MM.1S (cell line): ENCODE measurements around the gene VPS35L.
A peak's percentile ranks its signal among the peaks of the same experiment; 100 is the strongest.

ENCODE experiments used
- DNase-seq: peaks from one replicate; pipeline ENCODE4 v3.0.0-alpha.2; 2015
- H2AFZ ChIP-seq: fragments of 300-600 bp; sonication (generic); 2 replicates; pipeline ENCODE4 v1.6.0; 2016; ENCODE audit warnings: antibody characterized with exemption, low read length
- H3F3A ChIP-seq: fragments of 300-600 bp; sonication (generic); 2 replicates; pipeline ENCODE4 v1.6.1; 2016; ENCODE audit warnings: mild to moderate bottlenecking, antibody characterized with exemption, low read length, moderate library complexity, mixed read lengths; ENCODE audit not compliant: insufficient read depth
- H3K27ac ChIP-seq: fragments of 300-600 bp; sonication (generic); 2 replicates; pipeline ENCODE4 v1.5.1; 2016; ENCODE audit warnings: mild to moderate bottlenecking, low read length
- H3K27me3 ChIP-seq: fragments of 300-600 bp; sonication (generic); replicated peaks from 2 replicates; pipeline ENCODE4 v1.6.0; 2016; ENCODE audit warnings: low read length; ENCODE audit not compliant: insufficient read depth
- H3K36me3 ChIP-seq: fragments of 300-600 bp; sonication (generic); replicated peaks from 2 replicates; pipeline ENCODE4 v1.6.1; 2016; ENCODE audit warnings: mild to moderate bottlenecking, low read length, mixed read lengths; ENCODE audit not compliant: insufficient read depth
- H3K4me1 ChIP-seq: fragments of 300-600 bp; sonication (generic); 2 replicates; pipeline ENCODE4 v1.6.1; 2016; ENCODE audit warnings: low read length, mixed read lengths
- H3K4me2 ChIP-seq: fragments of 300-600 bp; sonication (generic); 2 replicates; pipeline ENCODE4 v1.6.0; 2016; ENCODE audit warnings: low read depth, low read length
- H3K4me3 ChIP-seq: fragments of 300-600 bp; sonication (generic); 2 replicates; pipeline ENCODE4 v1.5.1; 2016; ENCODE audit warnings: low read length, mixed read lengths
- H3K79me2 ChIP-seq: fragments of 300-600 bp; sonication (generic); 2 replicates; pipeline ENCODE4 v1.6.1; 2016; ENCODE audit warnings: mixed run types, low read length, mixed read lengths
- H3K9ac ChIP-seq: fragments of 300-600 bp; sonication (generic); 2 replicates; pipeline ENCODE4 v1.6.1; 2016; ENCODE audit warnings: low read length, mixed read lengths
- H3K9me2 ChIP-seq: fragments of 300-600 bp; sonication (generic); replicated peaks from 2 replicates; pipeline ENCODE4 v1.6.1; 2016; ENCODE audit warnings: mild to moderate bottlenecking, low read length, mixed read lengths; ENCODE audit not compliant: insufficient read depth
- H3K9me3 ChIP-seq: fragments of 300-600 bp; sonication (generic); replicated peaks from 2 replicates; pipeline ENCODE4 v1.6.1; 2016; ENCODE audit warnings: mild to moderate bottlenecking, low read length, mixed read lengths; ENCODE audit not compliant: insufficient read depth
- H4K20me1 ChIP-seq: fragments of 300-600 bp; sonication (generic); 2 replicates; pipeline ENCODE4 v1.6.1; 2016; ENCODE audit warnings: mild to moderate bottlenecking, low read length, moderate library complexity, mixed read lengths; ENCODE audit not compliant: insufficient read depth
- EZH2 ChIP-seq: fragments of 300-600 bp; sonication (generic); optimal IDR thresholded peaks from 2 replicates; pipeline ENCODE3; 2017; ENCODE audit warnings: low read depth, mild to moderate bottlenecking, antibody characterized with exemption, low read length, mixed read lengths
- EZH2phosphoT487 ChIP-seq: fragments of 300-600 bp; sonication (generic); IDR thresholded peaks from 2 replicates; pipeline ENCODE4 v1.6.1; 2018; ENCODE audit warnings: antibody characterized with exemption, low read length
- TF ChIP-seq, protein P1 (sequence below): fragments of 300-600 bp; sonication (generic); IDR thresholded peaks from 2 replicates; pipeline ENCODE4 v1.5.1; 2016; ENCODE audit warnings: antibody characterized with exemption, low read length, mixed read lengths

Gene VPS35L

GRCh38 chr16:19599968-19600716 is 44.6 kb downstream of the VPS35L start:
- no peak for DNase-seq
- no peak overlapping the region for H2AFZ ChIP-seq

DNA sequence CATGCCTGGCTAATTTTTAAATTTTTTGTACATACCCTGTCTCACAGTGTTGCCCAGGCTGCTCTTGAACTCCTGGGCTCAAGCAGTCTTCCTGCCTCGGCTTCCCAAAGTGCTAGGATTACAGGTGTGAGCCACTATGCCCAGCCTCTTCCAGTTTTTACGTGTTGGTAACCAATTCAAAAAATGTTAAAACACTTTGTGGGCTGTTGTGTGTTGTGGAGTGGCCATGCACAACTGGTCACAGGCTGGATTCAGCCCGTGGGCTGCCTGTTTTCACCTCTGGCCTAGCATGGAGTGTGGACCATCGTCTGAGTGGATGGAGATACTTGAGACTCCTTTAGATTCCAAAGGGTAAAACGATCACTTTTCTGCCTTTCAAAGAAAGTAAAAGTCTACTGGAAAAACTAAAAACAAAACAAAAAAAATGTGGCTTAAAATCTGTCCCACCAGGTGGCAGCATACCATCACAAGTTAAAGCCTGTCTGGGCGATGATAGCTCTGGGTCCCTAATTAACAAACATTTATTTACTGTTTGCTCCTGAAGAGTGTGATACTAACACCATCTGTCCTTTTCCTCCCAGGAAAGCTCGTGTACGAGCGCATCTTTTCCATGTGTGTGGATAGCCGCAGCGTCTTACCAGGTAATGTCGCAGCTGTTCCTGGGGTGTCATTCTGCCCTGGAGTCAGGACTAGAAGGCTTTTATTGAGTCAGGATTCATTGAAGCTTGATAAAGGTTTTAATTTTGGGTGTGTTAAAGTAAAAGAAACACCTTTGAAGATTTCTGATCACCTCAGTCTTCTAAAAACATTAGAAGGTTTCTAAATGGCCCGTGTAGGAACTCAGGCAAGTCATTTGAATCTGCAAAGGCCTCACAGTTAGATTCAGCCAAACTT is 45.8 kb downstream of the VPS35L start:
- H3K9me3 ChIP-seq: no peaks in the 10 kb centered on the region
- peak overlapping the region; percentile 8; the same call in 1 of the 2 replicates for H2AFZ ChIP-seq
- H3K79me2 ChIP-seq: no peaks in the 10 kb centered on the region
- no peaks in the 10 kb centered on the region for H3F3A ChIP-seq
- no peaks in the 10 kb centered on the region for H3K4me1 ChIP-seq
- TF ChIP-seq EZH2 (no peak), EZH2phosphoT487 (no peak)
- TF ChIP-seq, protein P1, sequence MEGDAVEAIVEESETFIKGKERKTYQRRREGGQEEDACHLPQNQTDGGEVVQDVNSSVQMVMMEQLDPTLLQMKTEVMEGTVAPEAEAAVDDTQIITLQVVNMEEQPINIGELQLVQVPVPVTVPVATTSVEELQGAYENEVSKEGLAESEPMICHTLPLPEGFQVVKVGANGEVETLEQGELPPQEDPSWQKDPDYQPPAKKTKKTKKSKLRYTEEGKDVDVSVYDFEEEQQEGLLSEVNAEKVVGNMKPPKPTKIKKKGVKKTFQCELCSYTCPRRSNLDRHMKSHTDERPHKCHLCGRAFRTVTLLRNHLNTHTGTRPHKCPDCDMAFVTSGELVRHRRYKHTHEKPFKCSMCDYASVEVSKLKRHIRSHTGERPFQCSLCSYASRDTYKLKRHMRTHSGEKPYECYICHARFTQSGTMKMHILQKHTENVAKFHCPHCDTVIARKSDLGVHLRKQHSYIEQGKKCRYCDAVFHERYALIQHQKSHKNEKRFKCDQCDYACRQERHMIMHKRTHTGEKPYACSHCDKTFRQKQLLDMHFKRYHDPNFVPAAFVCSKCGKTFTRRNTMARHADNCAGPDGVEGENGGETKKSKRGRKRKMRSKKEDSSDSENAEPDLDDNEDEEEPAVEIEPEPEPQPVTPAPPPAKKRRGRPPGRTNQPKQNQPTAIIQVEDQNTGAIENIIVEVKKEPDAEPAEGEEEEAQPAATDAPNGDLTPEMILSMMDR: peak; percentile 67
- peak overlapping the region; percentile 5; the same call in 1 of the 2 replicates for H3K9ac ChIP-seq
- H4K20me1 ChIP-seq: no peaks in the 10 kb centered on the region
- H3K9me2 ChIP-seq: no peaks in the 10 kb centered on the region
- H3K27ac ChIP-seq: no peak overlapping the region
- no peak overlapping the region for H3K4me3 ChIP-seq
- H3K36me3 ChIP-seq: no peaks in the 10 kb centered on the region
- DNase-seq: peak; percentile 56
- no peaks in the 10 kb centered on the region for H3K27me3 ChIP-seq
- no peak overlapping the region for H3K4me2 ChIP-seq

More at GRCh38 chr16:19599968-19600716, 44.6 kb downstream of the VPS35L start:
- H3K4me3 ChIP-seq: no peak overlapping the region
- no peaks in the 10 kb centered on the region for H3K79me2 ChIP-seq
- no peak overlapping the region for H3K9ac ChIP-seq
- no peaks in the 10 kb centered on the region for H3K4me1 ChIP-seq
- no peaks in the 10 kb centered on the region for H3K9me2 ChIP-seq
- no peaks in the 10 kb centered on the region for H3F3A ChIP-seq
- no peaks in the 10 kb centered on the region for H3K36me3 ChIP-seq
- no peak for TF ChIP-seq EZH2phosphoT487
- H3K4me2 ChIP-seq: no peak overlapping the region
- H3K9me3 ChIP-seq: no peaks in the 10 kb centered on the region
- no peaks in the 10 kb centered on the region for H3K27me3 ChIP-seq
- no peaks in the 10 kb centered on the region for H4K20me1 ChIP-seq
- H3K27ac ChIP-seq: no peak overlapping the region

DNA sequence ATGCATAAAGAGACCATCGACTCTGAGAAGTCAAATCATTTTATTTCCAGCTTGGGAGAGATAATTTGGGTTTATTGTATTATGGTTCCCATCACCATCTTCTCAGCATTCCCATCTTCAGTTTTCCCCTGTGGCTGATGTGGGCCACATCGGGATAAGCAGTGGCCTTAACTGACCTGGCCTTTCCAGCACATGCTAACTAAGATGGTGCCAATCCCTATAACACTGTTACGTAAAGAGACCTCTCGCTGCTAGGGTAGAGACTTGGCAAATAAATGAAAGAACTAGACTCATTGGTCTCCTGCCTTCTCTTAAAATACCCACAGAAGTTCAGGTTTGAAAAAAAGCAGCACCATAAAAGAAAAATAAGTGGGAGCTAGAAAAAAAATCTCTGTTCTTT is 49.4 kb downstream of the VPS35L start:
- no peak overlapping the region for H3K27ac ChIP-seq
- no peaks in the 10 kb centered on the region for H3K27me3 ChIP-seq
- H3K79me2 ChIP-seq: no peaks in the 10 kb centered on the region
- no peaks in the 10 kb centered on the region for H3K36me3 ChIP-seq
- no peaks in the 10 kb centered on the region for H4K20me1 ChIP-seq
- H3K4me1 ChIP-seq: no peaks in the 10 kb centered on the region
- no peak overlapping the region for H3K9ac ChIP-seq
- no peak overlapping the region for H3K4me3 ChIP-seq
- H2AFZ ChIP-seq: no peak overlapping the region
- no peaks in the 10 kb centered on the region for H3K9me3 ChIP-seq
- no peak for DNase-seq
- TF ChIP-seq EZH2 (no peak), EZH2phosphoT487 (no peak)
- TF ChIP-seq, protein P1: no peak
- no peaks in the 10 kb centered on the region for H3K9me2 ChIP-seq
- no peaks in the 10 kb centered on the region for H3F3A ChIP-seq
- H3K4me2 ChIP-seq: no peak overlapping the region
